Measurements from ENCODE around the gene WASL.

GRCh38 chr7:123797673-123798531, 49.1 kb upstream of the WASL start:
- TF ChIP-seq, protein P1, sequence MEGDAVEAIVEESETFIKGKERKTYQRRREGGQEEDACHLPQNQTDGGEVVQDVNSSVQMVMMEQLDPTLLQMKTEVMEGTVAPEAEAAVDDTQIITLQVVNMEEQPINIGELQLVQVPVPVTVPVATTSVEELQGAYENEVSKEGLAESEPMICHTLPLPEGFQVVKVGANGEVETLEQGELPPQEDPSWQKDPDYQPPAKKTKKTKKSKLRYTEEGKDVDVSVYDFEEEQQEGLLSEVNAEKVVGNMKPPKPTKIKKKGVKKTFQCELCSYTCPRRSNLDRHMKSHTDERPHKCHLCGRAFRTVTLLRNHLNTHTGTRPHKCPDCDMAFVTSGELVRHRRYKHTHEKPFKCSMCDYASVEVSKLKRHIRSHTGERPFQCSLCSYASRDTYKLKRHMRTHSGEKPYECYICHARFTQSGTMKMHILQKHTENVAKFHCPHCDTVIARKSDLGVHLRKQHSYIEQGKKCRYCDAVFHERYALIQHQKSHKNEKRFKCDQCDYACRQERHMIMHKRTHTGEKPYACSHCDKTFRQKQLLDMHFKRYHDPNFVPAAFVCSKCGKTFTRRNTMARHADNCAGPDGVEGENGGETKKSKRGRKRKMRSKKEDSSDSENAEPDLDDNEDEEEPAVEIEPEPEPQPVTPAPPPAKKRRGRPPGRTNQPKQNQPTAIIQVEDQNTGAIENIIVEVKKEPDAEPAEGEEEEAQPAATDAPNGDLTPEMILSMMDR (IDR thresholded peaks at IDR 0.05) = peak; percentile 38 to 66 (median 45)
- TF ChIP-seq POLR2A (IDR thresholded peaks at IDR 0.05) = no peak

All from testis (tissue), 2 donors.